SK-N-SH (cell line): ENCODE data around the gene MAPK8IP3. TPM values are rescaled to one million over a fixed set of nuclear protein-coding genes. Genes with fewer than 3 reads are reported as not detected.

Experiments used
- CTCF ChIA-PET: fragments of 300-600, 350-600 bp; formaldehyde crosslinking; extraction: SDS; loops from one replicate; lab custom pipeline; 2021; lab: Yijun Ruan, JAX
- POLR2A ChIA-PET: fragments of 350-600 bp; sonication (Branson Sonifier 250); formaldehyde crosslinking; extraction: SDS; loops from one replicate; lab custom pipeline; 2020; ENCODE audit warnings: antibody characterized with exemption, inconsistent platforms; lab: Yijun Ruan, JAX
- DNase-seq: peaks from one replicate; pipeline ENCODE4 v3.0.0; 2012
- H2AFZ ChIP-seq: fragments of 200-600 bp; sonication (generic); 2 replicates; pipeline ENCODE4 v1.8.1; 2016; ENCODE audit warnings: antibody characterized with exemption, mild to moderate bottlenecking, low read depth
- H3F3A ChIP-seq: fragments of 200-600 bp; sonication (generic); replicated peaks from 2 replicates; pipeline ENCODE3; 2016; ENCODE audit warnings: antibody characterized with exemption, mild to moderate bottlenecking; ENCODE audit not compliant: insufficient read depth
- H3K27ac ChIP-seq, 2 experiments: fragments of 200-500 bp in 1 of 2; fragments of 200-600 bp in 1 of 2; sonication (Bioruptor generic) in 1 of 2; sonication (generic), shearing (Covaris generic) in 1 of 2; 2 replicates each; pipeline versions ENCODE4 v1.5.1 to v1.6.1; 2014 to 2016; ENCODE audit warnings: low read depth in 2 of 2, inconsistent platforms in 1 of 2, low read length in 1 of 2, mild to moderate bottlenecking in 1 of 2, mixed read lengths in 1 of 2
- H3K27me3 ChIP-seq: fragments of 200-600 bp; sonication (generic), shearing (Covaris generic); 2 replicates; pipeline ENCODE4 v1.6.1; 2016; ENCODE audit warnings: mixed run types; ENCODE audit not compliant: insufficient read depth
- H3K36me3 ChIP-seq, 2 experiments: fragments of 200-500 bp in 1 of 2; fragments of 200-600 bp in 1 of 2; sonication (Bioruptor generic) in 1 of 2; sonication (generic) in 1 of 2; replicated peaks in 1 of 2; 2 replicates each; pipeline versions ENCODE3 to v1.5.1; 2014 to 2016; ENCODE audit warnings: low read length in 1 of 2, mild to moderate bottlenecking in 1 of 2; ENCODE audit not compliant: insufficient read depth in 2 of 2, control insufficient read depth in 1 of 2
- H3K4me1 ChIP-seq, 2 experiments: fragments of 200-500 bp in 1 of 2; fragments of 200-600 bp in 1 of 2; sonication (Bioruptor generic) in 1 of 2; sonication (generic), shearing (Covaris generic) in 1 of 2; 2 replicates each; pipeline versions ENCODE4 v1.5.1 to v1.6.1; 2014 to 2016; ENCODE audit warnings: low read depth in 1 of 2, low read length in 1 of 2, mixed run types in 1 of 2; ENCODE audit not compliant: insufficient read depth in 2 of 2, control insufficient read depth in 1 of 2
- H3K4me2 ChIP-seq: fragments of 200-600 bp; sonication (generic), shearing (Covaris generic); 2 replicates; pipeline ENCODE4 v1.6.1; 2017; ENCODE audit warnings: mixed run types
- H3K4me3 ChIP-seq, 2 experiments: fragments of 200-500 bp in 1 of 2; fragments of 200-600 bp in 1 of 2; sonication (Bioruptor generic) in 1 of 2; sonication (generic), shearing (Covaris generic) in 1 of 2; 2 replicates each; pipeline versions ENCODE4 v1.5.1 to v1.8.1; 2014 to 2016; ENCODE audit warnings: low read depth in 2 of 2, inconsistent platforms in 1 of 2, low read length in 1 of 2, mild to moderate bottlenecking in 1 of 2, mixed read lengths in 1 of 2, moderate library complexity in 1 of 2
- H3K79me2 ChIP-seq: fragments of 200-600 bp; sonication (generic); 2 replicates; pipeline ENCODE4 v1.8.1; 2017; ENCODE audit warnings: mild to moderate bottlenecking; ENCODE audit not compliant: insufficient read depth
- H3K9ac ChIP-seq: fragments of 200-600 bp; sonication (generic); 2 replicates; pipeline ENCODE4 v1.6.1; 2017; ENCODE audit warnings: mixed run types
- H3K9me2 ChIP-seq: fragments of 200-600 bp; sonication (generic); 2 replicates; pipeline ENCODE4 v1.6.1; 2017; ENCODE audit warnings: mixed run types
- H3K9me3 ChIP-seq: fragments of 200-600 bp; sonication (generic); 2 replicates; pipeline ENCODE4 v1.6.1; 2017; ENCODE audit warnings: mixed run types, mild to moderate bottlenecking, moderate library complexity
- H4K20me1 ChIP-seq: fragments of 200-600 bp; sonication (generic); 2 replicates; pipeline ENCODE4 v1.6.1; 2017; ENCODE audit warnings: mild to moderate bottlenecking, mixed run types; ENCODE audit not compliant: insufficient read depth
- CHD2 ChIP-seq: fragments of 150-350 bp; IDR thresholded peaks from 2 replicates; pipeline ENCODE4 v1.6.1; 2018; ENCODE audit warnings: low read length; ENCODE audit not compliant: partially characterized antibody
- EZH2phosphoT487 ChIP-seq: fragments of 200-600 bp; sonication (generic); IDR thresholded peaks from 2 replicates; pipeline ENCODE4 v1.6.1; 2017; ENCODE audit warnings: low read depth, mixed run types, mild to moderate bottlenecking, antibody characterized with exemption, moderate library complexity, borderline replicate concordance
- FOXJ3 ChIP-seq: sonication (generic); formaldehyde crosslinking; IDR thresholded peaks from 2 replicates; pipeline ENCODE4 v1.5.1; 2020; ENCODE audit warnings: mild to moderate bottlenecking, missing genetic modification reagents
- FOXM1 ChIP-seq: IDR thresholded peaks from 2 replicates; pipeline ENCODE4 v1.4.0; 2012; ENCODE audit warnings: low read depth, mild to moderate bottlenecking
- GATA2 ChIP-seq: sonication (generic); formaldehyde crosslinking; IDR thresholded peaks from 2 replicates; pipeline ENCODE4 v1.5.0; 2020; ENCODE audit warnings: mild to moderate bottlenecking, missing genetic modification reagents
- MEF2A ChIP-seq: IDR thresholded peaks from 2 replicates; pipeline ENCODE4 v1.4.0; 2012; ENCODE audit warnings: low read depth, borderline replicate concordance
- NFIC ChIP-seq: IDR thresholded peaks from 2 replicates; pipeline ENCODE4 v1.4.0; 2012; ENCODE audit warnings: borderline replicate concordance
- NRF1 ChIP-seq: IDR thresholded peaks from 2 replicates; pipeline ENCODE4 v1.6.1; 2012; ENCODE audit warnings: low read depth, mild to moderate bottlenecking, low read length
- RAD21 ChIP-seq: IDR thresholded peaks from 2 replicates; pipeline ENCODE4 v1.6.1; 2012; ENCODE audit warnings: mild to moderate bottlenecking, low read length
- RXRA ChIP-seq: IDR thresholded peaks from 2 replicates; pipeline ENCODE4 v1.4.0; 2012; ENCODE audit warnings: low read depth, mild to moderate bottlenecking, borderline replicate concordance
- SIN3A ChIP-seq: IDR thresholded peaks from 2 replicates; pipeline ENCODE4 v1.6.1; 2012; ENCODE audit warnings: low read depth, mild to moderate bottlenecking, low read length, moderate library complexity, borderline replicate concordance
- TAF1 ChIP-seq: IDR thresholded peaks from 2 replicates; pipeline ENCODE4 v1.6.1; 2012; ENCODE audit warnings: low read depth, mild to moderate bottlenecking, low read length, moderate library complexity, borderline replicate concordance
- YY1 ChIP-seq: IDR thresholded peaks from 2 replicates; pipeline ENCODE4 v1.4.0; 2012; ENCODE audit warnings: low read depth, mild to moderate bottlenecking
- WGBS: methylation state at CpG from one replicate; pipeline ENCODE4 v1.1.6; 2017; ENCODE audit warnings: low lambda C conversion rate; 5-methylcytosine and 5-hydroxymethylcytosine counted together
- polyA plus RNA-seq, 3 experiments: library from polyadenylated mRNA; depleted of rRNA; stranded (reverse); fragments of >200 nt; gene quantifications; 2 replicates each; pipeline ENCODE4 v1.2.3, GENCODE V29; 2012
- TF ChIP-seq, protein P1 (sequence below): IDR thresholded peaks from 2 replicates; pipeline ENCODE4 v1.6.1; 2012; ENCODE audit warnings: mild to moderate bottlenecking, low read depth, low read length, moderate library complexity
- TF ChIP-seq, protein P2 (sequence below): fragments of 150-350 bp; IDR thresholded peaks from 2 replicates; pipeline ENCODE4 v1.6.1; 2017; ENCODE audit warnings: antibody characterized with exemption, low read length, low read depth, borderline replicate concordance
- TF ChIP-seq, protein P3 (sequence below): IDR thresholded peaks from 2 replicates; pipeline ENCODE4; 2012

Gene MAPK8IP3
- polyA plus RNA-seq, 1 of the 3 experiments (the other 2 are of a cell fraction), result 57.3 TPM

DNA sequence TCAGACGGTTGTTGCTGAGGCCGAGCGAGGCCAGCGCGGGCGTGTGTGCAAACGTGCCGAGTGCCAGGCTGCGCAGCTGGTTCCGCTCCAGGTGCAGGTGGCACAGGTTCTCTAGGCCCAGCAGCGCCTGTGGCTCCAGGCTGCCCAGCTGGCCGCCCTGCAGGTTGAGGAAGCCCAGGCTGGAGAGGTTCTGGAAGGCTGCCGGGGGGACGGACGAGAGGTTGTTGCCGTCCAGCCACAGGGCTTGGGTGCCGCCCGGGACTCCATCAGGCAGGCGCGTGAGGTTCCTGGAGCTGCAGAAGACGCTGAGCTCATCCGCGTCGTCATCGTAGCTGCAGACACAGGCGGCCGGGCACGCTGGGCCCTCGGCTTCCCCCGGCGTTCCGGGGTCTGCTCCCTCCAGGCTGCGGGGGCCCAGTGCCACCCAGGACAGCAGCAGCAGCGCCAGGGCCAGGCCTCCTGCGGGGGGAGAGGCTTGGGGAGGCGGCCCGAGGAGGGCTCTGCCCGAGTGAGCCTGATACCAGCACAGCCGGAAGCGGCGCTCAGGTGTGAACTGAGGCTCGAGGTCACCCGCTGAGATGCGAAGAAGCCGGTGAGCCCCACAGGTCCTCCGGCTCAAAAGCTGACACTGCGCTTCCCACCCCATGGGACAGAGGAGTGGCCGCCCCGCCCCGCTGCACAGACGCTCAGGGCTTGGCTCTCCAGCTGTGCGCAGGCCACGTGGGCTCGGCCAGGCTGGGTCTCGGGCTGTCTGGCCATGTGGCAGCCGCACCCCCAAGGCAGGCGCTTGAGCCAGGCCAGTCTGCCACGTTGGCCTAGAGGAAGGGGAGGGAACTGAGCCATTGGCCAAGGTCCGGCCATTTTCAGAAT, 86.2 kb downstream of the MAPK8IP3 start:
- POLR2A ChIA-PET, result interaction anchor here (2.1 kb wide), 1 partner anchor 10 kb away, joined by 8 read pairs; the partner anchor contains the start of genes NUBP2 and SPSB3
- Histone ChIP-seq H3K9ac (no peak overlapping the region), H3K4me1 (no peaks in the 10 kb centered on the region; a peak in 1 of 4 replicates), H3F3A (no peaks in the 10 kb centered on the region), H3K27me3 (no peaks in the 10 kb centered on the region), H3K36me3 (peaks cover 0 to 34% of the 10 kb centered on the region in 2 experiments), H2AFZ (no peak overlapping the region), H3K27ac (no peak overlapping the region), H3K9me3 (no peaks in the 10 kb centered on the region), H3K9me2 (no peaks in the 10 kb centered on the region), H3K4me2 (no peak overlapping the region), H3K4me3 (no peak overlapping the region), H3K79me2 (no peaks in the 10 kb centered on the region), H4K20me1 (no peaks in the 10 kb centered on the region)
- CTCF ChIA-PET, result interaction anchor here (0.7 to 1.4 kb wide), 2 partner anchors 8 to 10 kb away, joined by 3 to 5 read pairs; partner anchors contain the start of genes NUBP2 and SPSB3
- TF ChIP-seq FOXM1 (no peak), MEF2A (no peak), FOXJ3 (no peak), CHD2 (no peak), TAF1 (no peak), NFIC (no peak), EZH2phosphoT487 (no peak), NRF1 (no peak), RAD21 (no peak), RXRA (no peak), SIN3A (no peak), YY1 (no peak), GATA2 (CRISPR knock-in tag) (no peak)
- TF ChIP-seq, protein P1, sequence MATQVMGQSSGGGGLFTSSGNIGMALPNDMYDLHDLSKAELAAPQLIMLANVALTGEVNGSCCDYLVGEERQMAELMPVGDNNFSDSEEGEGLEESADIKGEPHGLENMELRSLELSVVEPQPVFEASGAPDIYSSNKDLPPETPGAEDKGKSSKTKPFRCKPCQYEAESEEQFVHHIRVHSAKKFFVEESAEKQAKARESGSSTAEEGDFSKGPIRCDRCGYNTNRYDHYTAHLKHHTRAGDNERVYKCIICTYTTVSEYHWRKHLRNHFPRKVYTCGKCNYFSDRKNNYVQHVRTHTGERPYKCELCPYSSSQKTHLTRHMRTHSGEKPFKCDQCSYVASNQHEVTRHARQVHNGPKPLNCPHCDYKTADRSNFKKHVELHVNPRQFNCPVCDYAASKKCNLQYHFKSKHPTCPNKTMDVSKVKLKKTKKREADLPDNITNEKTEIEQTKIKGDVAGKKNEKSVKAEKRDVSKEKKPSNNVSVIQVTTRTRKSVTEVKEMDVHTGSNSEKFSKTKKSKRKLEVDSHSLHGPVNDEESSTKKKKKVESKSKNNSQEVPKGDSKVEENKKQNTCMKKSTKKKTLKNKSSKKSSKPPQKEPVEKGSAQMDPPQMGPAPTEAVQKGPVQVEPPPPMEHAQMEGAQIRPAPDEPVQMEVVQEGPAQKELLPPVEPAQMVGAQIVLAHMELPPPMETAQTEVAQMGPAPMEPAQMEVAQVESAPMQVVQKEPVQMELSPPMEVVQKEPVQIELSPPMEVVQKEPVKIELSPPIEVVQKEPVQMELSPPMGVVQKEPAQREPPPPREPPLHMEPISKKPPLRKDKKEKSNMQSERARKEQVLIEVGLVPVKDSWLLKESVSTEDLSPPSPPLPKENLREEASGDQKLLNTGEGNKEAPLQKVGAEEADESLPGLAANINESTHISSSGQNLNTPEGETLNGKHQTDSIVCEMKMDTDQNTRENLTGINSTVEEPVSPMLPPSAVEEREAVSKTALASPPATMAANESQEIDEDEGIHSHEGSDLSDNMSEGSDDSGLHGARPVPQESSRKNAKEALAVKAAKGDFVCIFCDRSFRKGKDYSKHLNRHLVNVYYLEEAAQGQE, result no peak
- TF ChIP-seq, protein P2, sequence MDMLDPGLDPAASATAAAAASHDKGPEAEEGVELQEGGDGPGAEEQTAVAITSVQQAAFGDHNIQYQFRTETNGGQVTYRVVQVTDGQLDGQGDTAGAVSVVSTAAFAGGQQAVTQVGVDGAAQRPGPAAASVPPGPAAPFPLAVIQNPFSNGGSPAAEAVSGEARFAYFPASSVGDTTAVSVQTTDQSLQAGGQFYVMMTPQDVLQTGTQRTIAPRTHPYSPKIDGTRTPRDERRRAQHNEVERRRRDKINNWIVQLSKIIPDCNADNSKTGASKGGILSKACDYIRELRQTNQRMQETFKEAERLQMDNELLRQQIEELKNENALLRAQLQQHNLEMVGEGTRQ, result no peak
- TF ChIP-seq, protein P3, sequence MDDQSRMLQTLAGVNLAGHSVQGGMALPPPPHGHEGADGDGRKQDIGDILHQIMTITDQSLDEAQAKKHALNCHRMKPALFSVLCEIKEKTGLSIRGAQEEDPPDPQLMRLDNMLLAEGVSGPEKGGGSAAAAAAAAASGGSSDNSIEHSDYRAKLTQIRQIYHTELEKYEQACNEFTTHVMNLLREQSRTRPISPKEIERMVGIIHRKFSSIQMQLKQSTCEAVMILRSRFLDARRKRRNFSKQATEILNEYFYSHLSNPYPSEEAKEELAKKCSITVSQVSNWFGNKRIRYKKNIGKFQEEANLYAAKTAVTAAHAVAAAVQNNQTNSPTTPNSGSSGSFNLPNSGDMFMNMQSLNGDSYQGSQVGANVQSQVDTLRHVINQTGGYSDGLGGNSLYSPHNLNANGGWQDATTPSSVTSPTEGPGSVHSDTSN, result no peak
- DNase-seq, result no peak
- WGBS, result 93% methylated on average over 16 of the region's 59 CpGs
